BJ (cell line): ENCODE results near the gene PKD2. TPM values are rescaled to one million over a fixed set of nuclear protein-coding genes. Genes with fewer than 3 reads are reported as not detected.
"Not testable (repeated sequence)": the region's sequence is repeated elsewhere in the genome, so short reads cannot be mapped to it uniquely, and the experiment has no call there.

Experiments
- CTCF ChIA-PET: fragments of 350-600 bp; formaldehyde crosslinking; extraction: SDS; loops from one replicate; lab custom pipeline; 2021; ENCODE audit warnings: antibody characterized with exemption, inconsistent platforms; lab: Yijun Ruan, JAX
- POLR2A ChIA-PET: fragments of 300-600 bp; sonication (Branson Sonifier 250); formaldehyde crosslinking; extraction: SDS; loops from one replicate; lab custom pipeline; 2021; ENCODE audit warnings: antibody characterized with exemption; lab: Charles Lee
- DNase-seq: peaks from one replicate; pipeline ENCODE4 v3.0.0-alpha.2; 2011; ENCODE audit warnings: low read depth
- H3K27me3 ChIP-seq: 2 replicates; pipeline ENCODE4 v1.6.0; 2011; ENCODE audit warnings: low read length; ENCODE audit not compliant: control insufficient read depth, insufficient read depth
- H3K36me3 ChIP-seq: 2 replicates; pipeline ENCODE4 v1.5.1; 2011; ENCODE audit warnings: low read length; ENCODE audit not compliant: control insufficient read depth, insufficient read depth
- H3K4me3 ChIP-seq: 2 replicates; pipeline ENCODE4 v1.5.1; 2011; ENCODE audit warnings: low read depth, mild to moderate bottlenecking, control low read depth, low read length
- CTCF ChIP-seq: IDR thresholded peaks from 2 replicates; pipeline ENCODE4 v1.5.1; 2011; ENCODE audit warnings: low read depth, mild to moderate bottlenecking, control low read depth, inconsistent platforms, low read length, moderate library complexity; ENCODE audit not compliant: insufficient read depth
- polyA plus RNA-seq: library from polyadenylated mRNA; depleted of rRNA; stranded (reverse); fragments of >200 nt; gene quantifications from 2 replicates; pipeline ENCODE4 v1.2.3, GENCODE V29; 2011

PKD2 gene
- polyA plus RNA-seq, 1 experiment, result 67.0 TPM

- H3K36me3 ChIP-seq, result no peaks in the 10 kb centered on the region
- no peaks in the 10 kb centered on the region for H3K27me3 ChIP-seq
- ChIA-PET POLR2A (interaction anchor here (0.6 kb wide), 1 partner anchor 774 kb away, joined by 3 read pairs; no protein-coding TSS in a partner anchor), CTCF (interaction anchor here (0.6 to 1.4 kb wide), 2 partner anchors 37 to 51 kb away, joined by 3 to 4 read pairs; partner anchors contain the start of gene ABCG2)
- DNase-seq, result no peak
- no peak for TF ChIP-seq CTCF
- H3K4me3 ChIP-seq, result no peak overlapping the region
These were observed 100.1 kb downstream of the PKD2 start for GRCh38 chr4:88107406-88108107.

GRCh38 chr4:88108108-88108465 lies 100.7 kb downstream of the PKD2 start:
- CTCF ChIA-PET, result interaction anchor here (0.6 to 0.7 kb wide), 2 partner anchors 37 to 109 kb away, joined by 4 read pairs; no protein-coding TSS in a partner anchor
- H3K27me3 ChIP-seq, H3K36me3 ChIP-seq, POLR2A ChIA-PET, DNase-seq, H3K4me3 ChIP-seq: not testable (repeated sequence)

GRCh38 chr4:88108747-88109122 lies 101.3 kb downstream of the PKD2 start:
- ChIA-PET CTCF (interaction anchor here (0.7 kb wide), 1 partner anchor 109 kb away, joined by 4 read pairs; no protein-coding TSS in a partner anchor), POLR2A (no interaction called here)
- no peaks in the 10 kb centered on the region for H3K36me3 ChIP-seq
- no peaks in the 10 kb centered on the region for H3K27me3 ChIP-seq
- no peak overlapping the region for H3K4me3 ChIP-seq
- no peak for TF ChIP-seq CTCF
- DNase-seq, result no peak

GRCh38 chr4:88109123-88109881 lies 101.9 kb downstream of the PKD2 start:
- Histone ChIP-seq H3K27me3 (no peaks in the 10 kb centered on the region), H3K4me3 (no peak overlapping the region), H3K36me3 (no peaks in the 10 kb centered on the region)
- no peak for TF ChIP-seq CTCF
- CTCF ChIA-PET, result interaction anchor here (0.7 to 1.6 kb wide), 2 partner anchors 11 to 106 kb away, joined by 4 to 6 read pairs; no protein-coding TSS in a partner anchor
- no peak for DNase-seq
- POLR2A ChIA-PET, result no interaction called here

- Histone ChIP-seq H3K27me3 (no peaks in the 10 kb centered on the region), H3K36me3 (no peaks in the 10 kb centered on the region), H3K4me3 (no peak overlapping the region)
- POLR2A ChIA-PET, result no interaction called here
- DNase-seq, result no peak
- TF ChIP-seq CTCF, result no peak
- CTCF ChIA-PET, result interaction anchor here (1.5 to 1.6 kb wide), 3 partner anchors 8 to 26 kb away, joined by 3 to 6 read pairs (median 6); no protein-coding TSS in a partner anchor
These were observed 103.4 kb downstream of the PKD2 start for GRCh38 chr4:88110826-88111225.
